Lung (tissue), 12 donors: ENCODE data around the gene LONRF3. TPM values are rescaled to one million over a fixed set of nuclear protein-coding genes. Genes with fewer than 3 reads are reported as not detected.
A peak's percentile ranks its signal among the peaks of the same experiment; 100 is the strongest.

Experiments
- ATAC-seq: fragments of 200-7000 bp; cut with Tn5 transposase; one replicate; pipeline ENCODE4 v1.9.1; 2020; ENCODE audit warnings: moderate number of reproducible peaks; ENCODE audit not compliant: insufficient read depth, low FRiP score
- DNase-seq, 3 donors: peaks; one replicate each; pipeline ENCODE4 v3.0.0-alpha.2; 2013 to 2017
- H3K27ac ChIP-seq, 2 donors: one replicate each; pipeline ENCODE4 v1.5.1; 2013; ENCODE audit warnings: mild to moderate bottlenecking in 2 of 2, moderate library complexity in 2 of 2, control low read depth in 1 of 2, inconsistent platforms in 1 of 2, low read depth in 1 of 2, low read length in 1 of 2
- H3K27me3 ChIP-seq, 3 donors: one replicate each; pipeline ENCODE4 v1.5.1; 2013; ENCODE audit warnings: low read length in 2 of 3; ENCODE audit not compliant: control insufficient read depth in 3 of 3, insufficient read depth in 3 of 3
- H3K36me3 ChIP-seq, 4 donors: one replicate each; pipeline ENCODE4 v1.5.1; 2013; ENCODE audit warnings: low read length in 4 of 4, mild to moderate bottlenecking in 1 of 4, moderate library complexity in 1 of 4; ENCODE audit not compliant: control insufficient read depth in 4 of 4, insufficient read depth in 4 of 4
- H3K4me1 ChIP-seq, 5 donors: one replicate each; pipeline ENCODE4 v1.5.1; 2013; ENCODE audit warnings: low read length in 5 of 5, mild to moderate bottlenecking in 2 of 5, moderate library complexity in 1 of 5; ENCODE audit not compliant: control insufficient read depth in 5 of 5, insufficient read depth in 5 of 5
- H3K4me3 ChIP-seq: one replicate; pipeline ENCODE4 v1.5.1; 2013; ENCODE audit warnings: mild to moderate bottlenecking, control low read depth, moderate library complexity
- H3K9ac ChIP-seq, 2 donors: one replicate each; pipeline ENCODE4 v1.5.1; 2013; ENCODE audit warnings: low read length in 2 of 2, control low read depth in 1 of 2; ENCODE audit not compliant: insufficient read depth in 1 of 2
- H3K9me3 ChIP-seq, 4 donors: one replicate each; pipeline ENCODE4 v1.5.1; 2013; ENCODE audit warnings: low read length in 3 of 4, mild to moderate bottlenecking in 1 of 4, moderate library complexity in 1 of 4; ENCODE audit not compliant: control insufficient read depth in 4 of 4, insufficient read depth in 3 of 4
- CTCF ChIP-seq: IDR thresholded peaks from 2 replicates; pipeline ENCODE4 v1.5.1; 2012; ENCODE audit warnings: mild to moderate bottlenecking; ENCODE audit errors: control extremely low read depth, extremely low read depth
- WGBS, 2 donors: extraction: QIAGEN DNeasy Blood & Tissue Kit; methylation state at CpG; one replicate each; pipeline ENCODE4 v1.1.7; 2013; 5-methylcytosine and 5-hydroxymethylcytosine counted together
- polyA plus RNA-seq, 2 donors: library from polyadenylated mRNA; stranded (reverse); fragments of 200-250 nt; gene quantifications; one replicate each; pipeline ENCODE4 v1.2.1, GENCODE V29; 2013
- total RNA-seq, 2 donors: library from RNA; depleted of rRNA in 1 of 2; stranded (reverse); fragments of >200 nt in 1 of 2; gene quantifications; one replicate each; pipeline ENCODE4 v1.2.1, GENCODE V29; 2014 to 2021
- donor health status: control.
- donor health status: control.
- donor health status: Bipolar disorder and iron deficiency.
- donor health status: healthy.
- donor health status: DM: yes; HTN: yes; CAD: no.

Gene LONRF3
- total and polyA plus RNA-seq, 4 donors = 3.8 to 22.5 (median 7.9) TPM

- Histone ChIP-seq H3K4me1 (no peaks in the 10 kb centered on the region), H3K27ac (no peak overlapping the region), H3K9me3 (no peaks in the 10 kb centered on the region), H3K27me3 (peaks cover 0 to 3% (median 0%) of the 10 kb centered on the region in 3 donors), H3K4me3 (no peak overlapping the region), H3K9ac (no peak overlapping the region), H3K36me3 (no peaks in the 10 kb centered on the region)
- peak; percentile 50 to 64 (median 59) for DNase-seq
- TF ChIP-seq CTCF = peak; percentile 43
- 2 to 6% methylated on average over 7 of the region's 7 CpGs for WGBS, 2 donors
- no peak for ATAC-seq
Measured at GRCh38 chrX:119067023-119067739, 92.8 kb downstream of the LONRF3 start.

Other genes starting within 250 kb of the LONRF3 start
- gene IL13RA1, start 247.0 kb upstream of the LONRF3 start, total RNA-seq = 10 to 100 TPM; 61.1 to 64.0 TPM
- gene IL13RA1, start 247.0 kb upstream of the LONRF3 start, polyA plus RNA-seq = 10 to 100 TPM; 23.4 to 56.9 TPM
- 1 to 10 TPM in 1 of 2 donors, under 1 TPM in 1; 0.88 to 1.5 TPM for gene ZCCHC12, start 150.8 kb upstream of the LONRF3 start, total RNA-seq
- under 1 TPM; 0.10 TPM for gene ZCCHC12, start 150.8 kb upstream of the LONRF3 start, polyA plus RNA-seq
- not detected for gene CT47C1, start 98.4 kb downstream of the LONRF3 start, total RNA-seq
- gene CT47C1, start 98.4 kb downstream of the LONRF3 start, polyA plus RNA-seq = not detected
- under 1 TPM in 1 of 2 donors, not detected in 1; 0.20 TPM for gene KIAA1210, start 153.2 kb downstream of the LONRF3 start, total RNA-seq
- not detected for gene KIAA1210, start 153.2 kb downstream of the LONRF3 start, polyA plus RNA-seq